Neural cell (in vitro differentiated cells): Measurements from ENCODE around the gene MOSMO. TPM values are rescaled to one million over a fixed set of nuclear protein-coding genes. Genes with fewer than 3 reads are reported as not detected.

Source experiments
- H2AFZ ChIP-seq: fragments of 200-600, 300-800 bp; sonication (generic), shearing (Covaris generic); 2 replicates; pipeline ENCODE4 v1.6.0; 2014; ENCODE audit warnings: low read depth, mild to moderate bottlenecking, antibody characterized with exemption, low read length, moderate library complexity
- H3F3A ChIP-seq: fragments of 200-600 bp; shearing (Covaris generic); 2 replicates; pipeline ENCODE4 v1.6.1; 2016; ENCODE audit warnings: mild to moderate bottlenecking, moderate library complexity, mixed read lengths, antibody characterized with exemption, low read length; ENCODE audit not compliant: insufficient read depth, poor library complexity, severe bottlenecking
- H3K27ac ChIP-seq: fragments of 200-600, 300-800 bp; sonication (generic), shearing (Covaris generic); 2 replicates; pipeline ENCODE4 v1.5.1; 2014; ENCODE audit warnings: mild to moderate bottlenecking, low read length, moderate library complexity
- H3K27me3 ChIP-seq: fragments of 300-800, 200-600 bp; sonication (generic), shearing (Covaris generic); 2 replicates; pipeline ENCODE4 v1.6.0; 2014; ENCODE audit warnings: mild to moderate bottlenecking, low read depth, low read length, moderate library complexity; ENCODE audit not compliant: insufficient read depth
- H3K36me3 ChIP-seq: fragments of 300-800, 200-600 bp; sonication (generic), shearing (Covaris generic); 2 replicates; pipeline ENCODE4 v1.5.1; 2014; ENCODE audit warnings: mild to moderate bottlenecking, antibody characterized with exemption, low read length, moderate library complexity; ENCODE audit not compliant: insufficient read depth
- H3K4me2 ChIP-seq: fragments of 300-800, 200-600 bp; sonication (generic), shearing (Covaris generic); 2 replicates; pipeline ENCODE4 v1.6.0; 2014; ENCODE audit warnings: mild to moderate bottlenecking, low read length
- H3K4me3 ChIP-seq: fragments of 300-800, 200-600 bp; sonication (generic), shearing (Covaris generic); 2 replicates; pipeline ENCODE4 v1.5.1; 2014; ENCODE audit warnings: mild to moderate bottlenecking, low read length, moderate library complexity
- H3K79me2 ChIP-seq: fragments of 200-600 bp; shearing (Covaris generic); replicated peaks from 2 replicates; pipeline ENCODE4 v1.6.0; 2014; ENCODE audit warnings: mild to moderate bottlenecking, low read length, moderate library complexity; ENCODE audit not compliant: insufficient read depth
- H3K9ac ChIP-seq: fragments of 300-800, 200-600 bp; sonication (generic), shearing (Covaris generic); 2 replicates; pipeline ENCODE4 v1.6.1; 2016; ENCODE audit warnings: mild to moderate bottlenecking, low read length, mixed read lengths
- H3K9me2 ChIP-seq: fragments of 200-600 bp; shearing (Covaris generic); 2 replicates; pipeline ENCODE4 v1.6.1; 2016; ENCODE audit warnings: mild to moderate bottlenecking, low read length, mixed read lengths; ENCODE audit not compliant: insufficient read depth
- H3K9me3 ChIP-seq: fragments of 200-600, 300-800 bp; sonication (generic), shearing (Covaris generic); 2 replicates; pipeline ENCODE4 v1.6.1; 2016; ENCODE audit warnings: mild to moderate bottlenecking, mixed run types, low read length, moderate library complexity, mixed read lengths
- H4K20me1 ChIP-seq: fragments of 200-600 bp; shearing (Covaris generic); 2 replicates; pipeline ENCODE4 v1.6.1; 2016; ENCODE audit warnings: mild to moderate bottlenecking, mixed run types; ENCODE audit not compliant: insufficient read depth
- EP300 ChIP-seq: fragments of 450-650 bp; conservative IDR thresholded peaks from 2 replicates; pipeline ENCODE4 v1.6.1; 2014; ENCODE audit warnings: antibody characterized with exemption, mild to moderate bottlenecking, moderate library complexity; ENCODE audit not compliant: poor library complexity, severe bottlenecking
- EZH2 ChIP-seq: fragments of 200-600, 300-800 bp; shearing (Covaris generic), sonication (generic); IDR thresholded peaks from 2 replicates; pipeline ENCODE4 v1.6.1; 2014; ENCODE audit warnings: antibody characterized with exemption, low read length, borderline replicate concordance, mild to moderate bottlenecking; ENCODE audit not compliant: insufficient read depth, poor library complexity, severe bottlenecking
- MXI1 ChIP-seq: fragments of 450-650 bp; conservative IDR thresholded peaks from 2 replicates; pipeline ENCODE4 v1.6.1; 2014; ENCODE audit warnings: antibody characterized with exemption, mild to moderate bottlenecking; ENCODE audit not compliant: poor library complexity, severe bottlenecking
- POLR2AphosphoS5 ChIP-seq: IDR thresholded peaks from 2 replicates; pipeline ENCODE4 v1.6.1; 2012
- RAD21 ChIP-seq: fragments of 450-650 bp; conservative IDR thresholded peaks from 2 replicates; pipeline ENCODE4 v1.6.1; 2014; ENCODE audit warnings: antibody characterized with exemption, mild to moderate bottlenecking, moderate library complexity
- SMC3 ChIP-seq: fragments of 450-650 bp; conservative IDR thresholded peaks from 2 replicates; pipeline ENCODE4 v1.6.1; 2014; ENCODE audit warnings: antibody characterized with exemption, mild to moderate bottlenecking, moderate library complexity; ENCODE audit not compliant: poor library complexity
- TAF1 ChIP-seq: IDR thresholded peaks from 2 replicates; pipeline ENCODE4 v1.6.1; 2012; ENCODE audit warnings: low read depth
- polyA plus RNA-seq: library from polyadenylated mRNA; depleted of rRNA; stranded (reverse); fragments of >200 nt; gene quantifications from 2 replicates; pipeline ENCODE4 v1.2.3, GENCODE V29; 2014
- TF ChIP-seq, protein P1 (sequence below): fragments of 450-650 bp; IDR thresholded peaks from 2 replicates; pipeline ENCODE4 v1.5.1; 2014; ENCODE audit warnings: antibody characterized with exemption, mild to moderate bottlenecking, moderate library complexity; ENCODE audit not compliant: poor library complexity, severe bottlenecking
- TF ChIP-seq, protein P2 (sequence below): IDR thresholded peaks from 2 replicates; pipeline ENCODE4 v1.6.1; 2012; ENCODE audit warnings: borderline replicate concordance

Gene MOSMO
- polyA plus RNA-seq, 1 donor from 2014 or later: 56.3 TPM

DNA sequence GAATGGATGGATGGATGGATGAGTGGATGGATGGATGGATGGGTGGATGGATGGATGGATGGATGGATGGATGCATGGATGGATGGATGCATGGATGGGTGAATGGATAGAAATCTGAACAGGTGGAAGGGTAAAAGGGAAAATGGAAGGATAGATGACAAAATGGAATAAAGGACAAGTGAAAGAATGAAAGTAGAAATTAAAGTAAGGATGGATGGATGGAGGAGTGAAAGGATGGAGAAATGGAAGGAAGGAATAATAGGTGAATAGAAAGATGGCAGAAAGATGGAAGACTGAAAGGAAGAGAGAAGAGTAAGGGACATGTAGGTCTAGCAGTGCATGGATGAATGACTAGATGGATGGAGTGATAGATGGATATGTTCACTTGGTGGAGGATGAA, 114.3 kb downstream of the MOSMO start:
- H4K20me1 ChIP-seq: no peaks in the 10 kb centered on the region
- no peak overlapping the region for H3K27ac ChIP-seq
- no peak for TF ChIP-seq TAF1
- H3K79me2 ChIP-seq: no peaks in the 10 kb centered on the region
- no peaks in the 10 kb centered on the region for H3K9me2 ChIP-seq
- H3K4me3 ChIP-seq: no peak overlapping the region
- no peak overlapping the region for H2AFZ ChIP-seq
- H3F3A ChIP-seq: no peaks in the 10 kb centered on the region
- H3K4me2 ChIP-seq: no peak overlapping the region
- H3K27me3 ChIP-seq: no peaks in the 10 kb centered on the region
- H3K9me3 ChIP-seq: no peaks in the 10 kb centered on the region
- no peaks in the 10 kb centered on the region for H3K36me3 ChIP-seq
- no peak overlapping the region for H3K9ac ChIP-seq

DNA sequence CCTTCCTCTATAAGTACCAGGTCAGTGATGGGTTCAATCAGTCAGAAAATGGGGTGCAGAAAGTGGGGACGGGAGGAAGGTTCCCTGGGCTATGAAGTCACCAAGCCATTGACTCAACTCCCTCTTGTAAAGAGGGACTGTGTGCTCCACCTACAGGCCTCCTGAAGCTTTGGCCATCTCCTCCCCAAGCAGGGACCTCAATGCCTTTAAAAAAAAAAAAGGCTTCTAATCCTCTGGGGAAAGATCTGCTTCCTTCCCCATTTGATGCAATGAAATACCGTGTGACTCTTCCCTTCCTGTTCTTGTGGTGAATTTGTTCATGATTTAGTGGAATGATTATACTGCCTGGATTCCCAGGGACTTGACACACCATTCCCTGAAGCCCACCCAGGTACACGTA, 115.2 kb downstream of the MOSMO start:
- Histone ChIP-seq H3K27me3 (no peaks in the 10 kb centered on the region), H3K4me2 (no peak overlapping the region), H3K79me2 (no peaks in the 10 kb centered on the region), H3K4me3 (no peak overlapping the region), H3K9ac (no peak overlapping the region), H2AFZ (no peak overlapping the region), H4K20me1 (no peaks in the 10 kb centered on the region), H3K9me2 (no peaks in the 10 kb centered on the region), H3K9me3 (no peaks in the 10 kb centered on the region), H3K36me3 (no peaks in the 10 kb centered on the region), H3K27ac (no peak overlapping the region), H3F3A (no peaks in the 10 kb centered on the region)
- TF ChIP-seq, protein P1, sequence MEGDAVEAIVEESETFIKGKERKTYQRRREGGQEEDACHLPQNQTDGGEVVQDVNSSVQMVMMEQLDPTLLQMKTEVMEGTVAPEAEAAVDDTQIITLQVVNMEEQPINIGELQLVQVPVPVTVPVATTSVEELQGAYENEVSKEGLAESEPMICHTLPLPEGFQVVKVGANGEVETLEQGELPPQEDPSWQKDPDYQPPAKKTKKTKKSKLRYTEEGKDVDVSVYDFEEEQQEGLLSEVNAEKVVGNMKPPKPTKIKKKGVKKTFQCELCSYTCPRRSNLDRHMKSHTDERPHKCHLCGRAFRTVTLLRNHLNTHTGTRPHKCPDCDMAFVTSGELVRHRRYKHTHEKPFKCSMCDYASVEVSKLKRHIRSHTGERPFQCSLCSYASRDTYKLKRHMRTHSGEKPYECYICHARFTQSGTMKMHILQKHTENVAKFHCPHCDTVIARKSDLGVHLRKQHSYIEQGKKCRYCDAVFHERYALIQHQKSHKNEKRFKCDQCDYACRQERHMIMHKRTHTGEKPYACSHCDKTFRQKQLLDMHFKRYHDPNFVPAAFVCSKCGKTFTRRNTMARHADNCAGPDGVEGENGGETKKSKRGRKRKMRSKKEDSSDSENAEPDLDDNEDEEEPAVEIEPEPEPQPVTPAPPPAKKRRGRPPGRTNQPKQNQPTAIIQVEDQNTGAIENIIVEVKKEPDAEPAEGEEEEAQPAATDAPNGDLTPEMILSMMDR: no peak
- no peak for TF ChIP-seq SMC3
- TF ChIP-seq POLR2AphosphoS5: no peak
- TF ChIP-seq, protein P2, sequence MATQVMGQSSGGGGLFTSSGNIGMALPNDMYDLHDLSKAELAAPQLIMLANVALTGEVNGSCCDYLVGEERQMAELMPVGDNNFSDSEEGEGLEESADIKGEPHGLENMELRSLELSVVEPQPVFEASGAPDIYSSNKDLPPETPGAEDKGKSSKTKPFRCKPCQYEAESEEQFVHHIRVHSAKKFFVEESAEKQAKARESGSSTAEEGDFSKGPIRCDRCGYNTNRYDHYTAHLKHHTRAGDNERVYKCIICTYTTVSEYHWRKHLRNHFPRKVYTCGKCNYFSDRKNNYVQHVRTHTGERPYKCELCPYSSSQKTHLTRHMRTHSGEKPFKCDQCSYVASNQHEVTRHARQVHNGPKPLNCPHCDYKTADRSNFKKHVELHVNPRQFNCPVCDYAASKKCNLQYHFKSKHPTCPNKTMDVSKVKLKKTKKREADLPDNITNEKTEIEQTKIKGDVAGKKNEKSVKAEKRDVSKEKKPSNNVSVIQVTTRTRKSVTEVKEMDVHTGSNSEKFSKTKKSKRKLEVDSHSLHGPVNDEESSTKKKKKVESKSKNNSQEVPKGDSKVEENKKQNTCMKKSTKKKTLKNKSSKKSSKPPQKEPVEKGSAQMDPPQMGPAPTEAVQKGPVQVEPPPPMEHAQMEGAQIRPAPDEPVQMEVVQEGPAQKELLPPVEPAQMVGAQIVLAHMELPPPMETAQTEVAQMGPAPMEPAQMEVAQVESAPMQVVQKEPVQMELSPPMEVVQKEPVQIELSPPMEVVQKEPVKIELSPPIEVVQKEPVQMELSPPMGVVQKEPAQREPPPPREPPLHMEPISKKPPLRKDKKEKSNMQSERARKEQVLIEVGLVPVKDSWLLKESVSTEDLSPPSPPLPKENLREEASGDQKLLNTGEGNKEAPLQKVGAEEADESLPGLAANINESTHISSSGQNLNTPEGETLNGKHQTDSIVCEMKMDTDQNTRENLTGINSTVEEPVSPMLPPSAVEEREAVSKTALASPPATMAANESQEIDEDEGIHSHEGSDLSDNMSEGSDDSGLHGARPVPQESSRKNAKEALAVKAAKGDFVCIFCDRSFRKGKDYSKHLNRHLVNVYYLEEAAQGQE: no peak

DNA sequence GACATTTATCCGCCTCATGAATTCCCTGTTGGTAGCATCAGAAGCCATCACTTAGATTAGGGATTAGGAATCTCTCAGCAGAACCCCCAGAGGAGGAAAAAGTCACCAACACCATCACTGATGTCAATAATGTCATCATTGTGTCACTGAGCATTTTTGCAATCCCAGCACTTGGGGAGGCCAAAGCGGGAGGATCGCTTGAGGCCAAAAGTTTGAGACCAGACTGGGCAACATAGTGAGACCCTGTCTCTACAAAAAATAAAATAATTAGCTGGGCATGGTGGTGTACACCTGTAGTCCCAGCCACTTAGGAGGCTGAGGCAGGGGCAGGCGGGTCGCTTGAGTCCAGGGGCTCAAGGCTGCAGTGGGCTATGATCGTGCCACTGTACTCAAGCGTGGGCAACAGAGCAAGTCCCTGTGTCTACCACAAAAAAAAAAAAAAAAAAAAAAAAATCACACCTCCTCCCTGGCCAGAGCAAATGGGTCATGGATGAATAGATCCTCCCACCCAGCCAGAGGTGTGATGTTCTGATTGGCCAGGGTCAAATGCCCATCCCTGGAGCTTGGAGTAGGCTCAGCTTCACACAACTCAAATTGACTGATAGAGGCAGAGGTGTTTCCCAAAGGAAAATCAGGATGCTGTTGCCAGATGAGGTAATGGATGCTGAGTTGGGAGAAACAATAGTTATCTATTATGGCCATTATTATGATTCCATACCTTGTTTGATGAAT, 116.0 kb downstream of the MOSMO start:
- Histone ChIP-seq H2AFZ (no peak overlapping the region), H4K20me1 (no peaks in the 10 kb centered on the region), H3K27ac (no peak overlapping the region), H3K9ac (no peak overlapping the region), H3F3A (no peaks in the 10 kb centered on the region), H3K4me3 (no peak overlapping the region), H3K36me3 (no peaks in the 10 kb centered on the region), H3K9me3 (no peaks in the 10 kb centered on the region), H3K4me2 (no peak overlapping the region), H3K27me3 (no peaks in the 10 kb centered on the region), H3K9me2 (no peaks in the 10 kb centered on the region), H3K79me2 (no peaks in the 10 kb centered on the region)
- TF ChIP-seq, protein P1: no peak
- TF ChIP-seq RAD21 (no peak), MXI1 (no peak), TAF1 (no peak), SMC3 (no peak), EZH2 (no peak), EP300 (no peak), POLR2AphosphoS5 (no peak)
- TF ChIP-seq, protein P2: no peak
